Measurements from ENCODE around the gene TRPM3.

The TRPM3 gene

DNA sequence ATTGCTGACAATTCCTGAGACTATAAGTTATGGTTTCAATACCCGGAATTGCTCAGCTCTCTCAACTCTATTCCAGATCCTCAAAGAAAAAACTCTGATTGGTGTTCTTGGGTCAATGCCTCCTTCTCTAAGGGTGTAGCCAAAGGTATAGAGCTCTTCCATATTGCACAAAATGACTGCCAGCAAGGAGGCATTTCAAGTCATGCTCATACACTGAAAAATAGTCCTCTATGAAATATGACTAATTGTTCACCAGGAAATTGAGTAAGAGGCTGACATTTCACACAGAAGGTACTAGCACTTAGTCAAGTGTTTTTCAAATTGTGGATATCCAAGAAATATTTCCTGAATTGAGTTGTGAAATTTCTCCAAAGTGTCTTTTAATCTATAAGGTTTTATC lies 595.9 kb downstream of the TRPM3 start:
- TF ChIP-seq, protein P1, sequence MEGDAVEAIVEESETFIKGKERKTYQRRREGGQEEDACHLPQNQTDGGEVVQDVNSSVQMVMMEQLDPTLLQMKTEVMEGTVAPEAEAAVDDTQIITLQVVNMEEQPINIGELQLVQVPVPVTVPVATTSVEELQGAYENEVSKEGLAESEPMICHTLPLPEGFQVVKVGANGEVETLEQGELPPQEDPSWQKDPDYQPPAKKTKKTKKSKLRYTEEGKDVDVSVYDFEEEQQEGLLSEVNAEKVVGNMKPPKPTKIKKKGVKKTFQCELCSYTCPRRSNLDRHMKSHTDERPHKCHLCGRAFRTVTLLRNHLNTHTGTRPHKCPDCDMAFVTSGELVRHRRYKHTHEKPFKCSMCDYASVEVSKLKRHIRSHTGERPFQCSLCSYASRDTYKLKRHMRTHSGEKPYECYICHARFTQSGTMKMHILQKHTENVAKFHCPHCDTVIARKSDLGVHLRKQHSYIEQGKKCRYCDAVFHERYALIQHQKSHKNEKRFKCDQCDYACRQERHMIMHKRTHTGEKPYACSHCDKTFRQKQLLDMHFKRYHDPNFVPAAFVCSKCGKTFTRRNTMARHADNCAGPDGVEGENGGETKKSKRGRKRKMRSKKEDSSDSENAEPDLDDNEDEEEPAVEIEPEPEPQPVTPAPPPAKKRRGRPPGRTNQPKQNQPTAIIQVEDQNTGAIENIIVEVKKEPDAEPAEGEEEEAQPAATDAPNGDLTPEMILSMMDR (IDR thresholded peaks at IDR 0.05; ENCODE audit: low read depth, low read length) = no peak
- DNase-seq (ENCODE audit: extremely low read depth, low read depth) = no peak

DNA sequence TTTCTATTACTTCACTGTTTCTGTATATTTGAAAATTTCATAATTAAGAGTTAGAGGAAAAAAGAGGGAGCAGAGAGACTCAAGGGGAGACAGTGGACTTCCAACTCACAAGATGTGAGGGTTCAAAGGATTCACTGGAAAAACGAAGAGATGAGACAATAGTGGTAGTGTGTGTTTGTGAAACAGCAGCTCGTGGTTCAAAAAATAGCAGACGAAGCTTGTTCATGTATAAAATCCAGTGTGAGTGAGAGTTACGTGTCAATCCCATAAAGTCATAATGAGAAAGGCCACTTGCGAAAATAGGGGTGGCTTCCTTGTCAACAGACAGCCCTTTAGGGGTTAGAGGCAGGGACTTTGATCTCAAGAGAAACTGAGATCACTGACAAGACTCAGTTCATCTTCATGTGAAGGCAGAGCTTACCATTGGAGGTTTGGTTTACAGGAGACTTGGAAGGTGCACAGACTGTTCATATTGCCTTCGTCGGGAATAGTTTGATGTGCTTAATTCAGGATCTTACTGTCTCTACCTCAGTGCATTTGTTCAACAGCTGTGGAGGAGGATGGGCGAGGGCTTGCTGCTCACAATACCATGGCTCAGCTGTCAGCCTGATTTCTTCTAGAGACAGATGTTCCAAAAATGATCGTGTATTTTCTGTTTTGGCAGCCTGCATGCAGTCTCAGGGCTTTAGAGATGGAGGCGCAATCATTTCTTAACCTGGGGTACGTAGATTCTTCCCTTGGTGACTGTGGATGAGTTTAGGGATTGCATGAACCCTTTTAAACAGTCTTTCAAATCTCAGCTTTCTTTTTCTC lies 601.3 kb downstream of the TRPM3 start:
- no peak for DNase-seq (ENCODE audit: extremely low read depth, low read depth)
- TF ChIP-seq, protein P1 (IDR thresholded peaks at IDR 0.05; ENCODE audit: low read depth, low read length) = no peak

DNA sequence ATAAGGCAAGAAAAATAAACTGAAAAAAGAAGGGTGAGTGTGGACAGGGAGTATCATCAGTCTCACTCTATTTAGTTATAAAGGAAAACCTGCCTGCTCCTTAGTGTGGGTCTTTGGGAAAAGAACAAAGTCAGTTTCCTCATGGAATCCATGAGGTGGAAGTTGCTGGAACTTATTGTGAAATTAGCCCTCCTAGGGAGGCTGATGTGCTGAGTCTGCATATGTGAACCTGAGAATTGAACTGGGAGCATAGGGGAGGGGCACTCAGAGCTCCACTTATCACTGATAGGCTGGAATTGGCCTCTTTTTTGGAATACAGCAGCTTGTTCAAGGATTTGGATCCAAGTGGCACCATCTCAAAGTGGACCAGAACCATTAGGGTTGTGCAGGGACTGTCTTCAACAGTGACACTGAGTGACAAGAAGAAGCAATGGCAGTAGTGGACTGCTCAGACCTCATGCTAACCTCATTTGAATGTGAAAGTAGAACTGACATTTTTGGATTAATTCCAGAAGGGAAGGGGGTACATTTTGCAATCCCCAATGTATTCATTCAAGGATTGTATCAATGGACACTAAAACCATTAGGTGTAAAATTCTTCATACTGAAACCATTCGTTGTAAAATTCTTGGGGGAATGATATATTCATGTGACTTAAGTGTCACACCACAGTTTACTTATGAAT lies 603.4 kb downstream of the TRPM3 start:
- TF ChIP-seq, protein P1 (IDR thresholded peaks at IDR 0.05; ENCODE audit: low read depth, low read length) = no peak
- no peak for DNase-seq (ENCODE audit: extremely low read depth, low read depth)

DNA sequence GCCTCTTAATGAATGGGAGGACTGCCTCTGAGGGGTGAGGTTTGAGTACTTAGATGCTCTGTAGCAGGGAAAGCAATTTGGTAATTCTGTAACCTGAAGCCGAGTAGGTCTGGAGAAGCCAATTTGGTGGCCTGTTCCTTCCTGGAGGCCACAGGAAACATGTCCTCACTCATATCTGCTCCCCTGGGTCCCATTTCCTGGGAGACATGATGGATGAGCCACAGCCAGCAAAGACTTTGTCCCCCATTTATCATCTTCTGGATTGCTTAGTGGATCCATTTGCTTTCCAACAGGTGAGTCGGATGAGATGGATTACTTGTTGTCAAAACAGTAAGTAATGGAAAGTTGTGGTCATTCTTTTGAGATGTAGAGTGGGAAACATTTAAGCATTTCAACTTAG lies 607.1 kb downstream of the TRPM3 start:
- DNase-seq (ENCODE audit: extremely low read depth, low read depth) = no peak
- TF ChIP-seq, protein P1 (IDR thresholded peaks at IDR 0.05; ENCODE audit: low read depth, low read length) = no peak

DNA sequence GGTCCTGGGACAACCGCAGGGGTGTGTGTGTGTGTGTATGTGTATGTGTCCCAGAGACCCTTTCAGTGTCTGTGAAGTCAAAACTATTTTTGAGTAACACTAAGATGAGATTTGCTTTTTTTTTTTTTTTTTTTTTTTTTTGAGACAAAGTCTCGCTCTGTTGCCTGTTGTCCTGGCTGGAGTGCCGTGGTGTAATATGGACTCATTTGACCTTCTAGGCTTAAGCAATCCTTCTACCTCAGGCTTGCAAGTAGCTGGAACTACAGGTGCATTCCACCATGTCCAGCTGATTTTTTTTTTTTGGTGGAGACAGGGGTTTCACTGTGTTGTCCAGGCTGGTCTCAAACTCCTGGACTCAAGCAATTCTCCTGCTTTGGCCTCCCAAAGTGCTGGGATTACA lies 609.6 kb downstream of the TRPM3 start:
- TF ChIP-seq, protein P1 (IDR thresholded peaks at IDR 0.05; ENCODE audit: low read depth, low read length) = no peak
- DNase-seq (ENCODE audit: extremely low read depth, low read depth) = no peak

DNA sequence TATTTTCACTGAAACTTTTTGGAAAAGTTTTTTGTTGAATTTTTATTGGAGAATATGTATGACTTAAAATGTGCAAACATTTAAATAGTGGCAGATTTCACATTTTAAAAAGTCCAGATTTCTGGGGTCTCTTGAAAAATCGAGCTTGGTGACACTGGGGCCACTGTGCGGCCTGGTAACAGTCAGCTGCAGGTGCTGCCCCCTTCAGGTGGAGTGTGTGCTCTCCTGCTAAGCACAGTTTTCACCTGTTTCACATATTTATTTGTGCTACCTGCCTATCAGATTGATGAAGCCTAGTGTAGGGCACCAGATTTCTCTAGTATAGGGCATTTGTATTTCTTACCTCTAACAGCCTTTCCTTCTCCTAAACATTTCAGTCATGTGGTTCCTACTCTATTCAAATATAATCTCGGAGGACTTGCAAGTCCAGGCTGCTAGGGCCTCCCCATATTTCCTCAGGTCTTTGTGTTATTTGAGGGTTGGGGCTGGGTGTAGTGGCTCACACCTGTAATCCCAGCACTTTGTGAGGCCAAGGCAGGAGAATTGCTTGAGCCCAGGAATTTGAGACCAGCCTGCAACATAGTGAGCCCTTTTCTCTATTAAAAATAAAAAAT lies 611.2 kb downstream of the TRPM3 start:
- TF ChIP-seq, protein P1 (IDR thresholded peaks at IDR 0.05; ENCODE audit: low read depth, low read length) = peak; percentile 37
- no peak for DNase-seq (ENCODE audit: extremely low read depth, low read depth)

DNA sequence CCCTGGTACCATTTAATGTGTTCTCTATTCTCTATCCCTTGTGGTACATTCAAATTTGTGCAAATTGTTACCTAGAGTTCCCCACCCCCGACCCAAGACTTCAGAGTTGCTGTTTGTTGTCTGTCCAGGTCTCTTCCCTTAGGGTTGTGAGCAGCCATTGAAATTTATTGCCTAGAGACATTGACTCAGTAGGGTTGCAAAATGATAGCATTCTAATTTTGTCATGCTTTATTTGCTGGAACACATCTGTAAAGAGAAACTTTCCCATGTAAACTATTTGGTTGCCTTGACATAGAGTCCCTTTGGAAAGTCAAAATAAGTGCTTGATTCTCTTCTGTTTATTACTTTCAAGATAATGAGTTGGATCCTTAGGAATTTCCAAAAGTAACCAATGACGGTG lies 615.3 kb downstream of the TRPM3 start:
- TF ChIP-seq, protein P1 (IDR thresholded peaks at IDR 0.05; ENCODE audit: low read depth, low read length) = no peak
- no peak for DNase-seq (ENCODE audit: extremely low read depth, low read depth)
